HG03565 (cell line): ENCODE results near the gene SEMA3C.

ENCODE experiments used
- ATAC-seq: cut with Tn5 transposase; IDR thresholded peaks from one replicate; pipeline ENCODE4 v1.9.1; 2021; ENCODE audit warnings: mild to moderate bottlenecking, moderate library complexity; ENCODE audit not compliant: unreplicated experiment

SEMA3C gene

DNA sequence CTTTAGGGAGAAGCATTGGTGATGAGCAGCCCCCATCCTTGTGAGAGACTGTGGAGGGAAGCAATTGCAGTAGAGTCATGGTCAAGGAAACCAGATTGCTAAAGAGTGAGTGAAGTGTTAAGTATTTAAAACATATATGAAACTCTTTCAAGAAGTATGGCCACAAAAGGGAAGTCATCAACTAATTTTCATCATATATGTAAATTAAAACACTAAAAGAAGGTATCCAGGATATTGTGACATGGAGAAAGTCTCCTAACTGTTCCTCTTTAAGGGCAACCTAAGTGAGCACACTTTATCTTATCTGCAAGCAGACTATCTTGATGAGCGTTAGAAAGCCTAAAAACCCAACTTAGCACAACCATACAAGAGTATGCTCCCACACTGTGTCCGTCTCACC is 210.7 kb downstream of the SEMA3C start:
- ATAC-seq = no peak

DNA sequence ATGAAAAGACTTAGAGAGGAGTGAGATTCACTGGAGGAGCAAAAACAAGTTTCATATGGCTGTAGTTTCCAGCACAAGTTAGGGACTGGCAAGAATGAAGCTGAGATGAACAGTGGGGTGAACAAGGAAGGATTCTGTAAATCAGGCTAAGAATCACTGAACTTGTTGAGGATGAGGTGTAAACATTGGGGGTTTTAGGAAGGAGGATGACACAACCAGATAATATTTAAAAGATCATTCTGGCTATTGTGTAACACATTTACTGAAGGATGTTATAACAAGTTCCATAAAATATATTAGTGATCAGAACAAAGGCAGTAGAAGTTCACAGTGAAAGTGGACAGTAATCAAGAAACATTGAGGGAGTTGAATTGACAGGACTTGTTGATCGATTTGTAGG is 211.5 kb downstream of the SEMA3C start:
- ATAC-seq = no peak

DNA sequence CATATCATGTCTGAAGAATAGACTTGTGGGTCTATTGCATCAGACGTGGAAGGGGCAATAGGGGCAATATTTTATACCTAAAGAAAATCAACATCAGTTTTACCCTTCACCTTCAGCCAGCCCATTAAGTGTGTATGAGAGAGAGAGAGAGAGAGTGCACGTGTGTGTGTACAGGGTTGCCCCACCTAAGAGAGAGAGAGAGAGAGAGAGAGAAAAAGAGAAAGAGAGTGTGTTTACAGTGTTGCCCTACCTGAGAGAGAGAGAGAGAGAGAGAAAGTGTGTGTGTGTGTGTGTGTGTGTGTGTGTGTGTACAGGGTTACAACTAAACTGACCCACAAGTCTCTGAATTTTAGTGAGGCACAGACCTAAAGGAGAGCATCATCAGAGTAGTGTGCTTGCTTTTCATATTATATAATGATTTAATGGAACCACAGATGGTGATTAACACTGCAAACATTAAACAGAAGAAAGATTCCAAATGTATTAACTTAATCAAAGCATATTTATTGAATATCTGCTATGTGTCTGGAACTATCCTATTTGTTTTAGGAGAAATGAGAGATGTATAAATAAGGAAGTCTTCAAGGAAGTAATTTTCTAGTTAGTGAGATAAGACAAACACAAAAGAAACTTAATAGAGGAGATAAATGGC is 213.6 kb downstream of the SEMA3C start:
- no peak for ATAC-seq

DNA sequence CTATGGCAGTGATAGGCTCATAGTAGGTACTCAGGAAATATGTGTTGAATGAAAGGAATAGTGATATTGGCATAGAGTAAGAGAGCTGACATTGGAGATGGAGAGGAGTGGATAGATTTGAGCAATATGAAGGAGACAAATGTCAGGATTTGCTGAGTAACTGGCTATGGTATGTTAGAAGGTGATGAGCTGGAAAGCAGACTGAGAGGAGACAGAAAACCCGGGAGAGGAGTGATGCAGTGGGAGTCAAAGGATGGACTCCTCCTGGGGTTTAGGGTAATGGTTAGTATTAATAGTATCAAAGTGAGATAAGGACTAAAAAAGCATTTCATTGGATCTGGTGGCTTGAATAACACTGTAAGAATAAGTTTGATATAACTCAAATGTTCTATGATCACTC is 215.6 kb downstream of the SEMA3C start:
- no peak for ATAC-seq

DNA sequence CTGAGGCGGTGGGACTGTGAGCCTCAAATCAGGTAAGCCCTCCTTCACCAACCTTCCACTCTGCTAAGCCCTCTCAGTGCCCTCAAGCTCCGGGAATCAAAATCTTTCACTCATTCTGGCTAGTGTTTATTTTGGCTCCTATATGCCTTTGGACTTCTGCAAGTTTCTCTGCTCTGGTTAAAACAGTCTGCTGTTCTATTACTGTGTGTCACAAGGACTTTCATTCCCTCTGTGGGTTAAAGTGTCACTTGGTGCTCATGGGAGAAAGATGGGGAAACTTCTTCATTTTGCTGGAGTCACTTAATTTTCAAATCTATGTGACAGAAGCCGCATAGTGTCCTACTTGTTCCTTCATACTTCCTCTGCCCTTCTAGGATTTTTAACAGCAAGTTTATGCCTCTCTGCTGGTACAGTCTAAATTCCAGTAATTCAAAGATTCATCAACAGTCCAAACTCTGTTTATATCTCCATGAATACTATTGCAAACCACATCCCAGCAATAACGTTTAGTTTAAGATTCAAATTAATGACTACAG is 219.1 kb downstream of the SEMA3C start:
- no peak for ATAC-seq

DNA sequence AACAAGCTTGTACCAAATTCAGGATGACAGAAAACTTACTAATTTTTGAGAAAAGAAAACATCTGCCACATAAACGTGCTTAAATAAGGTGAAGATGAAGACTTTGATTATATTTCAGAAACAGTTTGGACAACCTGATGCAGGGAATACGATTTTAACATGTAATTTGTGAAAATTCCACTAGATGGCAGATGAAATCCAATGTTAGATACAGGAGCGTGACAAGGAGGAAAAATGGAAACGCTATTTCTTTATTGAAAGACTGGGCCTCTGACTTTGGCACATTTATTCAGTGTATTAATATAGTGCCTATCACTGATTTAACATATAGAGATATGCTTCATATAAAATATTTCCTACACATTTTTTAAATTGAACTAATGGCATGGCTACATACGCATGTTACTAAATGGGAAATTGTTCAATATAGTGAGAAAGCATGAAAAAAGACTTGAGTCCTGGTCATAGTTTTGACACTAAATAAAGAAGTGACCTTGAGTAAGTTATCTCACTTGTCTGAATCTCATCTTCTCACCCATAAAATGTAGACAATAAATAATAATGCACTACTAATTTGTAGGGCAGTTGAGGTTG is 219.7 kb downstream of the SEMA3C start:
- peak; percentile 79 for ATAC-seq
